ENCODE results near the gene WDR37.
"Not testable (repeated sequence)": the region's sequence is repeated elsewhere in the genome, so short reads cannot be mapped to it uniquely, and the experiment has no call there.

Gene WDR37

DNA sequence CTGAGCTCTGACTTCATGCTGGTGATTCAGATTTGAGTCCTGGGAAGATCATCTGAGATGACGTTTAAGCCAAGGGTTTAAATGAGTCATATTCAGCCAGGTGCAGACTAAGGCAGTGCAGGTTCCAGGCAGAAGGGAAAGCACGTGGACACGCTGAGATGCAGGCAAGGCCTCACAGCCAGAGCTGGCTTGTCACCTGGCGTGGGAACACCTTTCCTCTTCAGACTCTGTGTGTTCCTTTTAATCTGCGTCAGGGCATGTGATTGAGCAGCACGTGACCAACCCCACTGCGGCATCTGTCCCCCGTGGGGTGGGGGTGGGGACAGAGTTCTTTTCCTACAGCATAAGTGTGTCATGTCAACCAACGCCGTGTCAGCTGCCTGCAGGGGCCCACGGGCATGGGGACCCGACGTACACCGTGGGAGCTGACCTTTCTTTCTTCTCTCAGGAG, 19.8 kb upstream of the WDR37 start:
- Histone ChIP-seq H3K4me3 (ENCODE audit: low read depth, low read length, poor library complexity, severe bottlenecking) (no peak overlapping the region), H2AFZ (ENCODE audit: low read length) (no peak overlapping the region), H3K4me1 (ENCODE audit: insufficient read depth, low read length, severe bottlenecking) (peaks cover 6% of the 10 kb centered on the region), H3K4me2 (ENCODE audit: low read length) (no peak overlapping the region), H3K27me3 (ENCODE audit: insufficient read depth, low read length) (no peaks in the 10 kb centered on the region), H4K20me1 (ENCODE audit: insufficient read depth, low read length) (no peaks in the 10 kb centered on the region), H3K9me3 (ENCODE audit: low read length) (no peaks in the 10 kb centered on the region), H3K79me2 (ENCODE audit: insufficient read depth, low read length) (no peaks in the 10 kb centered on the region), H3K27ac (ENCODE audit: low read depth, low read length, poor library complexity, severe bottlenecking) (no peak overlapping the region), H3K9me2 (ENCODE audit: low read depth, low read length) (no peaks in the 10 kb centered on the region), H3F3A (ENCODE audit: insufficient read depth, low read length) (no peaks in the 10 kb centered on the region), H3K9ac (ENCODE audit: low read length) (no peak overlapping the region), H3K36me3 (ENCODE audit: insufficient read depth, low read length) (peaks cover 36% of the 10 kb centered on the region)
- no peak for TF ChIP-seq CTCF (IDR thresholded peaks at IDR 0.05; ENCODE audit: low read length)
- no peak for TF ChIP-seq EZH2 (IDR thresholded peaks at IDR 0.05; ENCODE audit: borderline replicate concordance, low read length)

DNA sequence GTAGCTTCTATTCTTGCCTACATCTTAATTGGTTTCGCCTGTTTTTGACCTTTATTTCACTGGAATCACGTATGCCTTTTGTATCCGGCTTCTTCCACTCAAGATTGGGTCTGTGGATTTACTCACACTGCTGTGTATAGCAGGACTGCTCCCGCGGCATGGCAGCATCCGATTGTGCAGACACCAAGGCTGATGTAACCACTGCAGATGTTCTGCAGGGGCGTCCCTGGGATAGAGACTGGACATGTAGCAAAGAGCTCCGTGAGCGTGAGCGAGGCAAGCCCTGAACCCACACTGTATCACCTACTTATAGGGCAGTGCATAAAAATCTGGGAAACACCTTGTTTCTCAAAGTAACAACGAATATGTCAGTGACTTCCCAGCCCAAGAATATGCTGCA, 19.1 kb upstream of the WDR37 start:
- Histone ChIP-seq H3K27ac (ENCODE audit: low read depth, low read length, poor library complexity, severe bottlenecking) (no peak overlapping the region), H3K9me3 (ENCODE audit: low read length) (no peaks in the 10 kb centered on the region), H3F3A (ENCODE audit: insufficient read depth, low read length) (no peaks in the 10 kb centered on the region), H3K79me2 (ENCODE audit: insufficient read depth, low read length) (no peaks in the 10 kb centered on the region), H3K4me3 (ENCODE audit: low read depth, low read length, poor library complexity, severe bottlenecking) (no peak overlapping the region), H3K4me2 (ENCODE audit: low read length) (no peak overlapping the region), H3K36me3 (ENCODE audit: insufficient read depth, low read length) (peaks cover 43% of the 10 kb centered on the region), H3K27me3 (ENCODE audit: insufficient read depth, low read length) (no peaks in the 10 kb centered on the region), H3K4me1 (ENCODE audit: insufficient read depth, low read length, severe bottlenecking) (peaks cover 6% of the 10 kb centered on the region), H3K9me2 (ENCODE audit: low read depth, low read length) (no peaks in the 10 kb centered on the region), H2AFZ (ENCODE audit: low read length) (no peak overlapping the region), H3K9ac (ENCODE audit: low read length) (no peak overlapping the region), H4K20me1 (ENCODE audit: insufficient read depth, low read length) (no peaks in the 10 kb centered on the region)
- TF ChIP-seq CTCF (IDR thresholded peaks at IDR 0.05; ENCODE audit: low read length) (no peak), EZH2 (IDR thresholded peaks at IDR 0.05; ENCODE audit: borderline replicate concordance, low read length) (no peak)

GRCh38 chr10:1038769-1039168, 17.4 kb upstream of the WDR37 start:
- peaks cover 60% of the 10 kb centered on the region for H3K36me3 ChIP-seq (ENCODE audit: insufficient read depth, low read length)
- H3K79me2 ChIP-seq (ENCODE audit: insufficient read depth, low read length); H3K4me3 ChIP-seq (ENCODE audit: low read depth, low read length, poor library complexity, severe bottlenecking); H2AFZ ChIP-seq (ENCODE audit: low read length); H3F3A ChIP-seq (ENCODE audit: insufficient read depth, low read length); H4K20me1 ChIP-seq (ENCODE audit: insufficient read depth, low read length); H3K9ac ChIP-seq (ENCODE audit: low read length); H3K27ac ChIP-seq (ENCODE audit: low read depth, low read length, poor library complexity, severe bottlenecking); H3K27me3 ChIP-seq (ENCODE audit: insufficient read depth, low read length); H3K4me2 ChIP-seq (ENCODE audit: low read length); H3K9me3 ChIP-seq (ENCODE audit: low read length); H3K9me2 ChIP-seq (ENCODE audit: low read depth, low read length): not testable (repeated sequence)
- peaks cover 11% of the 10 kb centered on the region for H3K4me1 ChIP-seq (ENCODE audit: insufficient read depth, low read length, severe bottlenecking)

GRCh38 chr10:1040133-1040532, 16.1 kb upstream of the WDR37 start:
- TF ChIP-seq EZH2 (IDR thresholded peaks at IDR 0.05; ENCODE audit: borderline replicate concordance, low read length) (no peak), CTCF (IDR thresholded peaks at IDR 0.05; ENCODE audit: low read length) (no peak)
- Histone ChIP-seq H3K36me3 (ENCODE audit: insufficient read depth, low read length) (peaks cover 72% of the 10 kb centered on the region), H3K27ac (ENCODE audit: low read depth, low read length, poor library complexity, severe bottlenecking) (no peak overlapping the region), H3K9me2 (ENCODE audit: low read depth, low read length) (no peaks in the 10 kb centered on the region), H3K27me3 (ENCODE audit: insufficient read depth, low read length) (no peaks in the 10 kb centered on the region), H4K20me1 (ENCODE audit: insufficient read depth, low read length) (no peaks in the 10 kb centered on the region), H3K79me2 (ENCODE audit: insufficient read depth, low read length) (peaks cover 8% of the 10 kb centered on the region; the same call in 1 of the 2 replicates), H3K9ac (ENCODE audit: low read length) (no peak overlapping the region), H3K4me2 (ENCODE audit: low read length) (no peak overlapping the region), H3K9me3 (ENCODE audit: low read length) (no peaks in the 10 kb centered on the region), H2AFZ (ENCODE audit: low read length) (no peak overlapping the region), H3K4me3 (ENCODE audit: low read depth, low read length, poor library complexity, severe bottlenecking) (no peak overlapping the region), H3K4me1 (ENCODE audit: insufficient read depth, low read length, severe bottlenecking) (peaks cover 25% of the 10 kb centered on the region), H3F3A (ENCODE audit: insufficient read depth, low read length) (peaks cover 3% of the 10 kb centered on the region; the same call in 1 of the 2 replicates)

Measured in OCI-LY1 (cell line).